BJ (cell line): ENCODE results near the gene PEDS1. TPM values are rescaled to one million over a fixed set of nuclear protein-coding genes. Genes with fewer than 3 reads are reported as not detected.

ENCODE experiments used
- CTCF ChIA-PET: fragments of 350-600 bp; formaldehyde crosslinking; extraction: SDS; loops from one replicate; lab custom pipeline; 2021; ENCODE audit warnings: antibody characterized with exemption, inconsistent platforms; lab: Yijun Ruan, JAX
- POLR2A ChIA-PET: fragments of 300-600 bp; sonication (Branson Sonifier 250); formaldehyde crosslinking; extraction: SDS; loops from one replicate; lab custom pipeline; 2021; ENCODE audit warnings: antibody characterized with exemption; lab: Charles Lee
- DNase-seq: peaks from one replicate; pipeline ENCODE4 v3.0.0-alpha.2; 2011; ENCODE audit warnings: low read depth
- H3K27me3 ChIP-seq: 2 replicates; pipeline ENCODE4 v1.6.0; 2011; ENCODE audit warnings: low read length; ENCODE audit not compliant: control insufficient read depth, insufficient read depth
- H3K36me3 ChIP-seq: 2 replicates; pipeline ENCODE4 v1.5.1; 2011; ENCODE audit warnings: low read length; ENCODE audit not compliant: control insufficient read depth, insufficient read depth
- H3K4me3 ChIP-seq: 2 replicates; pipeline ENCODE4 v1.5.1; 2011; ENCODE audit warnings: low read depth, mild to moderate bottlenecking, control low read depth, low read length
- CTCF ChIP-seq: IDR thresholded peaks from 2 replicates; pipeline ENCODE4 v1.5.1; 2011; ENCODE audit warnings: low read depth, mild to moderate bottlenecking, control low read depth, inconsistent platforms, low read length, moderate library complexity; ENCODE audit not compliant: insufficient read depth
- polyA plus RNA-seq: library from polyadenylated mRNA; depleted of rRNA; stranded (reverse); fragments of >200 nt; gene quantifications from 2 replicates; pipeline ENCODE4 v1.2.3, GENCODE V29; 2011

PEDS1 gene
- polyA plus RNA-seq, 1 experiment, result 52.3 TPM

GRCh38 chr20:50115041-50115512 lies 38.4 kb downstream of the PEDS1 start:
- ChIA-PET POLR2A (no interaction called here), CTCF (interaction anchor here (0.8 to 9.1 kb wide), 5 partner anchors 43 to 135 kb away, joined by 3 to 169 read pairs (median 5); no protein-coding TSS in a partner anchor)
- DNase-seq, result no peak
- Histone ChIP-seq H3K27me3 (no peaks in the 10 kb centered on the region), H3K4me3 (peak overlapping the region; percentile 47), H3K36me3 (no peaks in the 10 kb centered on the region)
- no peak for TF ChIP-seq CTCF

GRCh38 chr20:50113420-50114224 lies 39.9 kb downstream of the PEDS1 start:
- no peak for TF ChIP-seq CTCF
- Histone ChIP-seq H3K36me3 (no peaks in the 10 kb centered on the region), H3K27me3 (no peaks in the 10 kb centered on the region), H3K4me3 (peak overlapping the region; percentile 80)
- DNase-seq, result no peak
- ChIA-PET POLR2A (no interaction called here), CTCF (interaction anchor here (0.7 to 2.5 kb wide), 5 partner anchors 28 to 215 kb away, joined by 3 to 12 read pairs (median 4); no protein-coding TSS in a partner anchor)

GRCh38 chr20:50112512-50113419 lies 40.8 kb downstream of the PEDS1 start, which contains the start of gene UBE2V1:
Gene UBE2V1 (minus strand): TSS chr20:50113150. CDS start chr20:50113128, 22 bp downstream.
- ChIA-PET POLR2A (no interaction called here), CTCF (interaction anchor here (0.7 to 3.1 kb wide), 7 partner anchors 27 to 216 kb away, joined by 3 to 12 read pairs (median 3); no protein-coding TSS in a partner anchor)
- peak; percentile 53 for TF ChIP-seq CTCF
- H3K27me3 ChIP-seq, result no peaks in the 10 kb centered on the region
- DNase-seq, result peak; percentile 41
- no peaks in the 10 kb centered on the region for H3K36me3 ChIP-seq
- peak within 1 kb of the TSS; percentile 80 for H3K4me3 ChIP-seq

GRCh38 chr20:50111829-50112495 lies 41.6 kb downstream of the PEDS1 start:
- Histone ChIP-seq H3K4me3 (peak overlapping the region; percentile 80), H3K36me3 (no peaks in the 10 kb centered on the region; the same call in 1 of the 2 replicates), H3K27me3 (no peaks in the 10 kb centered on the region)
- no peak for DNase-seq
- ChIA-PET CTCF (interaction anchor here (0.8 to 3.1 kb wide), 5 partner anchors 26 to 983 kb away, joined by 3 to 12 read pairs (median 3); no protein-coding TSS in a partner anchor), POLR2A (no interaction called here)
- no peak for TF ChIP-seq CTCF
